Measurements from ENCODE around the gene CEP85. TPM values are rescaled to one million over a fixed set of nuclear protein-coding genes. Genes with fewer than 3 reads are reported as not detected.

The CEP85 gene
- total RNA-seq, 1 donor from 2014 or later = 16.4 TPM

DNA sequence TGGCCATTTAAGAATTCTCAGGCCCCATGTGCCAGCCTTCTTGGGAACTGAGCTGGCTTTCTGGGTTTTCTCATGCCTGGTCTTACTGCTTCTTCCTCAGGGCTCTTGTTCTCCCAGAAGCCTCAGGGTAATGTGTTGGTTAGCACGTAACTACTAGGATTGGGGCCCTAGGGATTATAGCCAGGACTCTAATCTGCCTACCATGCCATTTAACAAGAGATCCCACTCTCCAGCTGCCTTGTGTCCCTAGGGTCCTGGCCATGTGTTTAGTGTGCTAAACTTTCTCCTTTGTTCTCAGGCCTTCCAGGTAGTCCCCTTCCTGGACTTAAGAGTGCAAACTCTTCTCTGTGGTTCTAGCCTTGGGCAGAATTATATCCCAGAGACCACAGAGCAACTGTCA, 43.7 kb downstream of the CEP85 start:
- Mint-ChIP-seq H3K36me3 (ENCODE audit: low read depth) (peaks cover 40% of the 10 kb centered on the region), H3K27me3 (no peaks in the 10 kb centered on the region), H3K4me1 (peaks cover 67% of the 10 kb centered on the region), H3K4me3 (no peak overlapping the region), H3K9me3 (no peaks in the 10 kb centered on the region), H3K27ac (peak overlapping the region; percentile 84)
- intact Hi-C loops (cut with micrococcal nuclease) = loop anchor here (5.0 kb wide), 2 partner anchors 45 to 155 kb away; partner anchors contain the start of genes CEP85 and DHDDS
- ATAC-seq (ENCODE audit: low read depth) = no peak
- DNase-seq = no peak
- POLR2A ChIA-PET = interaction anchor here (0.6 to 21.5 kb wide), 3 partner anchors 10 to 128 kb away, joined by 4 to 1638 read pairs (median 102); partner anchors contain the start of gene CD52
- CTCF ChIA-PET = interaction anchor here (0.5 to 9.3 kb wide), 7 partner anchors 7 to 116 kb away, joined by 3 to 240 read pairs (median 26); partner anchors contain the start of genes CD52 and ZNF593
- TF ChIP-seq, protein P1, sequence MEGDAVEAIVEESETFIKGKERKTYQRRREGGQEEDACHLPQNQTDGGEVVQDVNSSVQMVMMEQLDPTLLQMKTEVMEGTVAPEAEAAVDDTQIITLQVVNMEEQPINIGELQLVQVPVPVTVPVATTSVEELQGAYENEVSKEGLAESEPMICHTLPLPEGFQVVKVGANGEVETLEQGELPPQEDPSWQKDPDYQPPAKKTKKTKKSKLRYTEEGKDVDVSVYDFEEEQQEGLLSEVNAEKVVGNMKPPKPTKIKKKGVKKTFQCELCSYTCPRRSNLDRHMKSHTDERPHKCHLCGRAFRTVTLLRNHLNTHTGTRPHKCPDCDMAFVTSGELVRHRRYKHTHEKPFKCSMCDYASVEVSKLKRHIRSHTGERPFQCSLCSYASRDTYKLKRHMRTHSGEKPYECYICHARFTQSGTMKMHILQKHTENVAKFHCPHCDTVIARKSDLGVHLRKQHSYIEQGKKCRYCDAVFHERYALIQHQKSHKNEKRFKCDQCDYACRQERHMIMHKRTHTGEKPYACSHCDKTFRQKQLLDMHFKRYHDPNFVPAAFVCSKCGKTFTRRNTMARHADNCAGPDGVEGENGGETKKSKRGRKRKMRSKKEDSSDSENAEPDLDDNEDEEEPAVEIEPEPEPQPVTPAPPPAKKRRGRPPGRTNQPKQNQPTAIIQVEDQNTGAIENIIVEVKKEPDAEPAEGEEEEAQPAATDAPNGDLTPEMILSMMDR (IDR thresholded peaks at IDR 0.05) = no peak

DNA sequence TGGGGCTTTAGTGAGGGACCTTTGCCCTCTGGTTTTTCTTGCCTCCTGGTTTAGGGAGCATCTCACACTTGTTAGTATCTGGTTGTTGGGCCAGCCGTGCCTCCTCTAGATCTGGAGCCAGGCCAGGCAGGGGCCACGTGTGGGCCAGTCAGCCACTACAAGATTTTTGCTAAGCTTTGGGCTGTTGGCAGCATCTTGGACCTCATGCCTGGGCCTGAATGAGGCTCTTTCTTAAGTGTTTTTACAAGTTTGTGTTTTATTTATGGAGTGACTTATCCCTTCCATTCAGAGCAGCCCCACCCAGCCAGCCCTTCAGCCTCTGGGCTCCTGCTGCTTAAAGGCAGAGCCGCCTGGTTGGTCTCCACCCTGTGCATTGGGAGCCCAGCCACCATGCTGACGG, 44.3 kb downstream of the CEP85 start:
- H3K36me3 Mint-ChIP-seq (ENCODE audit: low read depth) = peaks cover 40% of the 10 kb centered on the region

DNA sequence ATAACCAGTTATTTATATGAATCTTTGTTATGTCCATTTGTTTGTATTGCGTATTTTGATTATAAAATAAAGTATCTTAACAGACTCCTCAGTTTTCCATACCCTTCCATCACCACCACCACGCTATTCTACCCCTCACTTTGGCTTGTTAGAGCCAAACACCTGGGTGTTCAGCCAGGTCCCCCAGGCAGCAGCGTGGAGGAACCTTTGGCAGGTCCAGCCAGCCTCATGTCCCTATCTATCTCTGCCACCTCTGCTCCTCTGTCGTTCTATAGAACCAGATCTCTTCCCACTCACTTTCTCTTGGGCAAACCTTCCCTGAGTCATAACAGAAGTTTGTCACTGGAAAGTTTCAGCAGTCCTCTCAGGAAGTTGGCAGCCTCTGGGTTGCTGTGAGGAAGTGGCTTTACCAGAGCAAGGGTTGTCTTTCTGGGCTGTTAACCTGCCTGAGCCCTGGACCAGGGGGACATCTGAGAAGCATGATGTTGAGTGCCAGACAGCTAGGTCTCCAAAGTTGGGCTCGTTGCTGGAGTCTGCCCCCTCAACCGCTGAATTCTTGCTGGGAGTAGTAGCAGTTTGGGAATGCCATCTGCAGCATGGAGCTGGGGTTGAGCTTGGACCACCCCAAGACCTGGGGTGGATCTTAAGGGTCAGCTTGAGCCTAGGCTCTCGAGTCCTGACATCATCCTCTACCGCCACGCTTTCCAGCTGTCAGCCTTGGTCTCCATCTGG, 44.9 kb downstream of the CEP85 start:
- peak overlapping the region; percentile 88 for H3K4me3 Mint-ChIP-seq
- DNase-seq = no peak
- H3K27ac Mint-ChIP-seq = peak overlapping the region; percentile 85
- ChIA-PET POLR2A (interaction anchor here (0.8 to 21.5 kb wide), 8 partner anchors 10 to 586 kb away, joined by 3 to 1638 read pairs (median 6); partner anchors contain the start of genes CD52, CEP85, DHDDS and UBXN11), CTCF (interaction anchor here (0.6 to 9.3 kb wide), 4 partner anchors 10 to 40 kb away, joined by 3 to 240 read pairs (median 22); partner anchors contain the start of gene CD52)
- H3K4me1 Mint-ChIP-seq = peaks cover 79% of the 10 kb centered on the region
- H3K9me3 Mint-ChIP-seq = no peaks in the 10 kb centered on the region
- no peaks in the 10 kb centered on the region for H3K27me3 Mint-ChIP-seq
- intact Hi-C loops (cut with micrococcal nuclease) = loop anchor here (5.0 kb wide), 2 partner anchors 47 to 153 kb away; partner anchors contain the start of genes CEP85 and DHDDS
- TF ChIP-seq, protein P1 (IDR thresholded peaks at IDR 0.05) = no peak
- no peak for ATAC-seq (ENCODE audit: low read depth)
- peaks cover 44% of the 10 kb centered on the region for H3K36me3 Mint-ChIP-seq (ENCODE audit: low read depth)

More for the DNA sequence above, 44.3 kb downstream of the CEP85 start:
- ChIA-PET CTCF (interaction anchor here (0.7 to 9.3 kb wide), 5 partner anchors 11 to 109 kb away, joined by 3 to 240 read pairs (median 26); partner anchors contain the start of genes CD52 and ZNF593), POLR2A (interaction anchor here (4.9 to 21.5 kb wide), 2 partner anchors 10 to 42 kb away, joined by 102 to 1638 read pairs; partner anchors contain the start of gene CD52)
- Mint-ChIP-seq H3K4me1 (peaks cover 73% of the 10 kb centered on the region), H3K27ac (peak overlapping the region; percentile 53), H3K4me3 (no peak overlapping the region), H3K27me3 (no peaks in the 10 kb centered on the region), H3K9me3 (no peaks in the 10 kb centered on the region)
- no peak for DNase-seq
- TF ChIP-seq, protein P1 (IDR thresholded peaks at IDR 0.05) = no peak
- intact Hi-C loops (cut with micrococcal nuclease) = loop anchor here (5.0 kb wide), 2 partner anchors 46 to 154 kb away; partner anchors contain the start of genes CEP85 and DHDDS
- ATAC-seq (ENCODE audit: low read depth) = no peak

DNA sequence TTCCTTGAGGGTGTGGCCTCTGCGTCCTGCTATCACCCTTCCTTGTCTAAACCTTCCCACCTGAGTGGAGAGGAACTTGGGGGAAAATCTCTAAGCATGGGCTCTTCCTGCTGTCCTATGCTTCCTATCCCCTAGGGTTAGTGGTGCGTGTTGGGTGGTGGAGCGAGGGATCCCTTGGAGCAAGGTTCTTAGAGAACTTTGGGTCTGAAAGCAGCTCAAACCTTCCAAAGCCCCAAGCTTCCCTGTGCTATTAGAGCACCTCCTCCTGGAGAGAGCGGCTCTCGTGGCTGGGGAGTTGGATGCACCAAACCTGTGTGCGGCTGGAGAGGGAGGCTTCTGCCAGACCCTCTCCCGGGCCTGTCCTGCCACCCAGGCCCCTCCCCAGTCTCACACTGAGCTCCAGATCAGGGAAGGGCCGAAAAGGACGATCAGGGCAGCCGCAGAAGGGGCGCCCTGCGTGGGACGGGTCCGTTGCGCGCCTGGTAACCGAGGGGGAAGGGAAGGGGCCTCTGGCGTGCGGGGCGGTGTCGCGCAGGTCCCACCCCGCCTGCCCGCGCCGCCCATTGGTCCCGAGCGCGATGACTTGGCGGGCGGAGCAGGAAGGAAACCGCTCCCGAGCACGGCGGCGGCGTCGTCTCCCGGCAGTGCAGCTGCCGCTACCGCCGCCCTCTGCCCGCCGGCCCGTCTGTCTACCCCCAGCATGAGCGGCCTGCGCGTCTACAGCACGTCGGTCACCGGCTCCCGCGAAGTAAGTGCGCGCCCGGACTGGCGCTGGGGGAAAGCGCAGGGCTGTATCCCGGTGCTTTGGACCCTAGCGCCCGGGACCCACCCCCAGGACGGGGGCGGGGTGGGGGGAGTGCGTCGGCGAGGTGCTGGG, 45.7 kb downstream of the CEP85 start, which contains the start of gene SH3BGRL3:
Gene SH3BGRL3, plus strand, starts transcription at position 631 of the 877 bp plus-strand sequence. Its CDS starts 70 bp downstream, at position 701.
- TF ChIP-seq, protein P1 (IDR thresholded peaks at IDR 0.05) = no peak
- ChIA-PET CTCF (interaction anchor here (0.6 to 9.3 kb wide), 3 partner anchors 9 to 40 kb away, joined by 3 to 240 read pairs (median 8); partner anchors contain the start of gene CD52), POLR2A (interaction anchor here (0.8 to 21.5 kb wide), 10 partner anchors 10 to 585 kb away, joined by 3 to 1638 read pairs (median 6); partner anchors contain the start of genes CD52, CEP85, DHDDS and UBXN11)
- peak within 1 kb of the TSS; percentile 85 for H3K27ac Mint-ChIP-seq
- ATAC-seq (ENCODE audit: low read depth) (peak; percentile 60), DNase-seq (peak; percentile 77)
- no peaks in the 10 kb centered on the region for H3K27me3 Mint-ChIP-seq
- peaks cover 82% of the 10 kb centered on the region for H3K4me1 Mint-ChIP-seq
- peak within 1 kb of the TSS; percentile 88 for H3K4me3 Mint-ChIP-seq
- H3K9me3 Mint-ChIP-seq = no peaks in the 10 kb centered on the region
- H3K36me3 Mint-ChIP-seq (ENCODE audit: low read depth) = peaks cover 46% of the 10 kb centered on the region
- intact Hi-C loops (cut with micrococcal nuclease) = loop anchor here (5.0 to 10.0 kb wide), 3 partner anchors 47 to 1085 kb away; partner anchors contain the start of genes CEP85, DHDDS and MAP3K6

All from activated B cell treated with CpG ODN at 0.5 μM for 24 hours (primary cell).